H9 (cell line): Measurements from ENCODE around the gene ADGRD1. TPM values are rescaled to one million over a fixed set of nuclear protein-coding genes. Genes with fewer than 3 reads are reported as not detected.

Experiments
- DNase-seq: peaks from one replicate; pipeline ENCODE4 v3.0.0-alpha.2; 2017
- H2AFZ ChIP-seq: one replicate; pipeline ENCODE4 v1.6.1; 2013; ENCODE audit warnings: mild to moderate bottlenecking, low read length, control low read depth, moderate library complexity
- H2AK5ac ChIP-seq: 2 replicates; pipeline ENCODE4 v1.6.1; 2013; ENCODE audit warnings: low read length, control low read depth, mixed read lengths; ENCODE audit not compliant: insufficient read length
- H2BK120ac ChIP-seq: one replicate; pipeline ENCODE4 v1.6.1; 2013; ENCODE audit warnings: low read depth, mild to moderate bottlenecking, low read length, control low read depth, inconsistent platforms; ENCODE audit not compliant: poor library complexity, severe bottlenecking
- H2BK12ac ChIP-seq: 2 replicates; pipeline ENCODE4 v1.6.1; 2013; ENCODE audit warnings: low read length, control low read depth, mixed read lengths, low read depth; ENCODE audit not compliant: insufficient read length
- H2BK15ac ChIP-seq: 2 replicates; pipeline ENCODE4 v1.6.1; 2013; ENCODE audit warnings: low read depth, low read length, control low read depth
- H2BK20ac ChIP-seq: one replicate; pipeline ENCODE4 v1.6.1; 2013; ENCODE audit warnings: low read depth, mild to moderate bottlenecking, low read length, control low read depth, inconsistent platforms; ENCODE audit not compliant: poor library complexity, severe bottlenecking
- H2BK5ac ChIP-seq: 2 replicates; pipeline ENCODE4 v1.6.1; 2013; ENCODE audit warnings: low read length, control low read depth, mixed read lengths; ENCODE audit not compliant: insufficient read length
- H3K14ac ChIP-seq: 2 replicates; pipeline ENCODE4 v1.6.1; 2013; ENCODE audit warnings: low read length, control low read depth; ENCODE audit not compliant: insufficient read depth
- H3K18ac ChIP-seq: 2 replicates; pipeline ENCODE4 v1.6.1; 2013; ENCODE audit warnings: low read depth, mild to moderate bottlenecking, mixed read lengths, low read length, control low read depth; ENCODE audit not compliant: insufficient read length
- H3K23ac ChIP-seq: 2 replicates; pipeline ENCODE4 v1.6.1; 2013; ENCODE audit warnings: low read length, control low read depth, mixed read lengths, low read depth; ENCODE audit not compliant: insufficient read length
- H3K23me2 ChIP-seq: 2 replicates; pipeline ENCODE4 v1.6.1; 2013; ENCODE audit warnings: low read depth, mild to moderate bottlenecking, mixed read lengths, low read length, control low read depth; ENCODE audit not compliant: insufficient read length, poor library complexity, severe bottlenecking
- H3K27ac ChIP-seq: 2 replicates; pipeline ENCODE4 v1.5.1; 2013; ENCODE audit warnings: low read length, control low read depth, mixed read lengths, low read depth; ENCODE audit not compliant: insufficient read length
- H3K27me3 ChIP-seq: 2 replicates; pipeline ENCODE4 v1.6.1; 2013; ENCODE audit warnings: low read length, control low read depth, inconsistent platforms; ENCODE audit not compliant: insufficient read depth
- H3K4ac ChIP-seq: 2 replicates; pipeline ENCODE4 v1.6.1; 2013; ENCODE audit warnings: low read depth, mild to moderate bottlenecking, control low read depth, inconsistent platforms, low read length, moderate library complexity
- H3K4me1 ChIP-seq: 2 replicates; pipeline ENCODE4 v1.6.1; 2013; ENCODE audit warnings: low read length, control low read depth, inconsistent platforms; ENCODE audit not compliant: insufficient read depth
- H3K4me2 ChIP-seq: 2 replicates; pipeline ENCODE4 v1.6.1; 2013; ENCODE audit warnings: low read length, control low read depth, mixed read lengths; ENCODE audit not compliant: insufficient read length, insufficient read depth
- H3K56ac ChIP-seq: 2 replicates; pipeline ENCODE4 v1.6.1; 2013; ENCODE audit warnings: low read depth, mild to moderate bottlenecking, mixed read lengths, low read length, control low read depth; ENCODE audit not compliant: insufficient read length
- H3K79me1 ChIP-seq: 2 replicates; pipeline ENCODE4 v1.6.1; 2013; ENCODE audit warnings: low read depth, mild to moderate bottlenecking, moderate library complexity, low read length, control low read depth, inconsistent platforms; ENCODE audit not compliant: insufficient read depth, poor library complexity, severe bottlenecking
- H3K79me2 ChIP-seq: 2 replicates; pipeline ENCODE4 v1.6.1; 2013; ENCODE audit warnings: low read length, control low read depth, inconsistent platforms; ENCODE audit not compliant: insufficient read depth
- H3K9ac ChIP-seq: 2 replicates; pipeline ENCODE4 v1.6.1; 2013; ENCODE audit warnings: low read length, control low read depth, mixed read lengths; ENCODE audit not compliant: insufficient read length; ENCODE audit errors: extremely low read depth
- H3K9me3 ChIP-seq: one replicate; pipeline ENCODE4 v1.6.1; 2013; ENCODE audit warnings: low read depth, low read length, inconsistent platforms; ENCODE audit not compliant: control insufficient read depth
- H3T11ph ChIP-seq: one replicate; pipeline ENCODE4 v1.6.1; 2013; ENCODE audit warnings: mild to moderate bottlenecking, low read length, control low read depth, inconsistent platforms
- H4K20me1 ChIP-seq: one replicate; pipeline ENCODE4 v1.6.1; 2013; ENCODE audit not compliant: control insufficient read depth, insufficient read length, insufficient read depth
- H4K5ac ChIP-seq: 2 replicates; pipeline ENCODE4 v1.6.1; 2013; ENCODE audit warnings: low read depth, mild to moderate bottlenecking, mixed read lengths, low read length, control low read depth; ENCODE audit not compliant: insufficient read length
- H4K8ac ChIP-seq: replicated peaks from 2 replicates; pipeline ENCODE4 v1.6.1; 2013; ENCODE audit warnings: low read length, control low read depth, mixed read lengths, low read depth; ENCODE audit not compliant: insufficient read length
- H4K91ac ChIP-seq: 2 replicates; pipeline ENCODE4 v1.6.1; 2013; ENCODE audit warnings: low read depth, mild to moderate bottlenecking, moderate library complexity, mixed read lengths, low read length, control low read depth; ENCODE audit not compliant: insufficient read length
- H3K27ac Mint-ChIP-seq, 3 experiments: 2 replicates in 2 of 3; 3 replicates in 1 of 3; pipeline ENCODE4 v1.8.0; 2020 to 2021; ENCODE audit warnings: mixed read lengths in 3 of 3, mild to moderate bottlenecking in 1 of 3, moderate library complexity in 1 of 3
- H3K27me3 Mint-ChIP-seq: 2 replicates; pipeline ENCODE4 v1.8.0; 2021; ENCODE audit warnings: low read depth, mild to moderate bottlenecking, moderate library complexity, mixed read lengths
- H3K36me3 Mint-ChIP-seq, 3 experiments: 2 replicates in 2 of 3; 3 replicates in 1 of 3; pipeline ENCODE4 v1.8.0; 2020 to 2021; ENCODE audit warnings: low read depth in 3 of 3, mixed read lengths in 3 of 3; ENCODE audit not compliant: insufficient read depth in 1 of 3
- H3K4me1 Mint-ChIP-seq, 2 experiments: 2 replicates each; pipeline ENCODE4 v1.8.0; 2020; ENCODE audit warnings: mixed read lengths in 2 of 2
- H3K4me3 Mint-ChIP-seq, 2 experiments: 2 replicates in 1 of 2; 3 replicates in 1 of 2; pipeline ENCODE4 v1.8.0; 2020 to 2021; ENCODE audit warnings: mild to moderate bottlenecking in 2 of 2, mixed read lengths in 2 of 2, moderate library complexity in 1 of 2
- H3K9me3 Mint-ChIP-seq, 2 experiments: 2 replicates in 1 of 2; 3 replicates in 1 of 2; pipeline ENCODE4 v1.8.0; 2020; ENCODE audit warnings: mild to moderate bottlenecking in 2 of 2, mixed read lengths in 2 of 2, moderate library complexity in 1 of 2
- CTCF ChIP-seq: fragments of 200-600 bp; sonication (generic); conservative IDR thresholded peaks from 3 replicates; pipeline ENCODE4 v1.8.0; 2021; ENCODE audit warnings: antibody characterized with exemption, mild to moderate bottlenecking
- WGBS: extraction: QIAGEN DNeasy Blood & Tissue Kit; methylation state at CpG from one replicate; pipeline ENCODE4 v1.1.7; 2013; ENCODE audit warnings: missing lambda C conversion rate, low lambda C conversion rate, mixed read lengths; ENCODE audit not compliant: insufficient read length; ENCODE audit errors: extremely low coverage; 5-methylcytosine and 5-hydroxymethylcytosine counted together
- total RNA-seq: library from RNA; stranded (reverse); gene quantifications from 2 replicates; pipeline ENCODE4 v1.2.1, GENCODE V29; 2021

The ADGRD1 gene
- total RNA-seq, 1 experiment from 2014 or later, result 0.52 TPM

- Mint-ChIP-seq H3K9me3 (peaks cover 28 to 31% of the 10 kb centered on the region in 2 experiments), H3K4me1 (peaks cover 0 to 10% of the 10 kb centered on the region in 2 experiments; a peak in 2 of 4 replicates), H3K27me3 (peaks cover 6% of the 10 kb centered on the region), H3K36me3 (peaks cover 9 to 22% (median 11%) of the 10 kb centered on the region in 3 experiments), H3K4me3 (no peak overlapping the region), H3K27ac (no peak overlapping the region; a peak in 1 of 7 replicates)
- no peaks in the 10 kb centered on the region for H3K79me1 ChIP-seq
- no peak overlapping the region for H2AFZ ChIP-seq
- no peak for TF ChIP-seq CTCF
- no peaks in the 10 kb centered on the region for H4K20me1 ChIP-seq
- no peak overlapping the region for H2BK20ac ChIP-seq
- no peak overlapping the region for H3K23ac ChIP-seq
- no peak overlapping the region for H4K91ac ChIP-seq
- no peaks in the 10 kb centered on the region for H3K79me2 ChIP-seq
- no peak overlapping the region for H2BK15ac ChIP-seq
- no peak overlapping the region for H2AK5ac ChIP-seq
- no peak overlapping the region for H3K18ac ChIP-seq
- H3K9ac ChIP-seq, result no peak overlapping the region
- no peaks in the 10 kb centered on the region for H3K27me3 ChIP-seq
- H2BK12ac ChIP-seq, result no peak overlapping the region
- no peaks in the 10 kb centered on the region for H3K23me2 ChIP-seq
- no peak overlapping the region for H3K14ac ChIP-seq
- H3K4me2 ChIP-seq, result no peak overlapping the region
- H3K27ac ChIP-seq, result no peak overlapping the region
- no CpG with 5 or more reads among the region's 2 CpGs for WGBS
- H3K4me1 ChIP-seq, result no peaks in the 10 kb centered on the region
- no peak overlapping the region for H3T11ph ChIP-seq
- no peak overlapping the region for H4K5ac ChIP-seq
- no peak overlapping the region for H2BK5ac ChIP-seq
- DNase-seq, result no peak
- H4K8ac ChIP-seq, result no peak overlapping the region
- no peak overlapping the region for H3K4ac ChIP-seq
- H3K56ac ChIP-seq, result no peak overlapping the region
- H2BK120ac ChIP-seq, result no peak overlapping the region
- no peaks in the 10 kb centered on the region for H3K9me3 ChIP-seq
Observed at GRCh38 chr12:131002216-131002631, 48.5 kb downstream of the ADGRD1 start.
